Testis (tissue), 3 donors: ENCODE measurements around the gene MACROD2. TPM values are rescaled to one million over a fixed set of nuclear protein-coding genes. Genes with fewer than 3 reads are reported as not detected.
"Not testable (repeated sequence)": the region's sequence is repeated elsewhere in the genome, so short reads cannot be mapped to it uniquely, and the experiment has no call there.

ENCODE experiments used
- DNase-seq: peaks from one replicate; pipeline ENCODE4 v3.0.0-alpha.2; 2019
- H3K27ac ChIP-seq, 2 donors: fragments of 200-600 bp; sonication (generic); one replicate each; pipeline ENCODE4 v1.5.1; 2019
- H3K27me3 ChIP-seq: fragments of 200-600 bp; sonication (generic); one replicate; pipeline ENCODE4 v1.5.1; 2019
- H3K36me3 ChIP-seq: fragments of 200-600 bp; sonication (generic); one replicate; pipeline ENCODE4 v1.5.1; 2017; ENCODE audit warnings: low read depth; ENCODE audit errors: missing control alignments
- H3K4me1 ChIP-seq: fragments of 200-600 bp; sonication (generic); one replicate; pipeline ENCODE4 v1.5.1; 2019
- H3K4me3 ChIP-seq, 2 donors: fragments of 200-600 bp; sonication (generic); one replicate each; pipeline ENCODE4 v1.5.1; 2017 to 2019
- H3K9me3 ChIP-seq: fragments of 200-600 bp; sonication (generic); one replicate; pipeline ENCODE4 v1.5.1; 2017
- CTCF ChIP-seq, 3 experiments: fragments of 450-650 bp in 2 of 3; fragments of 200-600 bp in 1 of 3; sonication (generic) in 1 of 3; IDR thresholded peaks; one replicate each; pipeline ENCODE4 v1.5.1; 2016 to 2019; ENCODE audit warnings: antibody characterized with exemption in 3 of 3, mild to moderate bottlenecking in 2 of 3, moderate library complexity in 1 of 3
- POLR2A ChIP-seq: fragments of 450-650 bp; IDR thresholded peaks from one replicate; pipeline ENCODE4 v1.6.1; 2017; ENCODE audit warnings: antibody characterized with exemption, mild to moderate bottlenecking, moderate library complexity
- WGBS, 2 donors: methylation state at CpG; one replicate each; pipeline ENCODE4 v1.1.5; 2018; 5-methylcytosine and 5-hydroxymethylcytosine counted together
- intact Hi-C: fragments of 100-400 bp; cut with DNase I; formaldehyde crosslinking; loops from one replicate; pipeline ENCODE4 v1.15.1; 2023; ENCODE audit warnings: low total_unique reads
- polyA plus RNA-seq: library from polyadenylated mRNA; stranded (reverse); fragments of 350-450 nt; fragmentation: Illumina TruSeq; extraction: RNeasy Lipid Tissue Mini Kit (QIAGEN cat#74804); gene quantifications from one replicate; pipeline ENCODE4 v1.2.3, GENCODE V29; 2014; ENCODE audit warnings: low read depth, low replicate concordance; ENCODE audit not compliant: insufficient read depth
- total RNA-seq, 2 donors: library from RNA; depleted of rRNA; stranded (reverse); fragments of >200 nt; gene quantifications; one replicate each; pipeline ENCODE4 v1.2.3, GENCODE V29; 2016

MACROD2 gene
- total and polyA plus RNA-seq, 3 donors from 2014 or later, result 12.6 to 20.6 (median 16.8) TPM

- H3K27ac ChIP-seq, result no peak overlapping the region
- no peak for TF ChIP-seq POLR2A
- intact Hi-C loops, result no loop called here
- H3K27me3 ChIP-seq, result no peaks in the 10 kb centered on the region
- 75 to 79% methylated on average over 4 of the region's 4 CpGs for WGBS, 2 donors
- no peaks in the 10 kb centered on the region for H3K4me1 ChIP-seq
- no peak overlapping the region for H3K4me3 ChIP-seq
- no peaks in the 10 kb centered on the region for H3K9me3 ChIP-seq
- no peaks in the 10 kb centered on the region for H3K36me3 ChIP-seq
- DNase-seq, result no peak
Measured at GRCh38 chr20:13984211-13984610, 11.1 kb upstream of the MACROD2 start.

- no peaks in the 10 kb centered on the region for H3K9me3 ChIP-seq
- no peak for TF ChIP-seq POLR2A
- no peak for TF ChIP-seq CTCF (IDR thresholded peaks at IDR 0.05)
- H3K36me3 ChIP-seq, result no peaks in the 10 kb centered on the region
- H3K27ac ChIP-seq, result no peak within 1 kb of the TSS
- peak; percentile 16 for DNase-seq
- 63 to 64% methylated on average over 5 of the region's 5 CpGs for WGBS, 2 donors
- intact Hi-C loops, result no loop called here
- no peaks in the 10 kb centered on the region for H3K27me3 ChIP-seq
- H3K4me1 ChIP-seq, result no peaks in the 10 kb centered on the region
- H3K4me3 ChIP-seq, result no peak within 1 kb of the TSS
Measured at GRCh38 chr20:13990465-13990864, 4.9 kb upstream of the MACROD2 start, which contains the start of gene SEL1L2. SEL1L2 (minus strand) TSS chr20:13990614; CDS start chr20:13990534, 80 bp downstream.

GRCh38 chr20:13991311-13991710, 4.0 kb upstream of the MACROD2 start:
- 84 to 93% methylated on average over 1 of the region's 1 CpG for WGBS, 2 donors
- intact Hi-C loops, result no loop called here
- Histone ChIP-seq H3K27me3 (no peaks in the 10 kb centered on the region), H3K4me1 (no peaks in the 10 kb centered on the region), H3K27ac (no peak overlapping the region), H3K9me3 (no peaks in the 10 kb centered on the region), H3K4me3 (no peak overlapping the region), H3K36me3 (no peaks in the 10 kb centered on the region)
- TF ChIP-seq CTCF (IDR thresholded peaks at IDR 0.05) (no peak), POLR2A (no peak)
- DNase-seq, result no peak

GRCh38 chr20:13991955-13992354, 3.4 kb upstream of the MACROD2 start:
- intact Hi-C loops, H3K9me3 ChIP-seq, H3K4me3 ChIP-seq, H3K27ac ChIP-seq, H3K27me3 ChIP-seq, DNase-seq, H3K36me3 ChIP-seq, H3K4me1 ChIP-seq: not testable (repeated sequence)
- 95 to 97% methylated on average over 5 of the region's 5 CpGs for whole genome bisulfite sequencing, 2 donors

- peak; percentile 65 for DNase-seq
- intact Hi-C loops, result no loop called here
- 0 to 2% methylated on average over 23 to 26 of the region's 52 CpGs for WGBS, 2 donors
- no peaks in the 10 kb centered on the region for H3K36me3 ChIP-seq
- no peaks in the 10 kb centered on the region for H3K4me1 ChIP-seq
- H3K4me3 ChIP-seq, result peak overlapping the region; percentile 77 to 90
- H3K27me3 ChIP-seq, result no peaks in the 10 kb centered on the region
- H3K9me3 ChIP-seq, result no peaks in the 10 kb centered on the region
- TF ChIP-seq POLR2A, result no peak
- no peak for TF ChIP-seq CTCF (IDR thresholded peaks at IDR 0.05)
- H3K27ac ChIP-seq, result peak overlapping the region; percentile 22 to 72
Measured at GRCh38 chr20:13995841-13996240, 525 bp downstream of the MACROD2 start.

GRCh38 chr20:13996265-13996664, 949 bp downstream of the MACROD2 start:
- peak overlapping the region in 1 of 2 donors; percentile 22 for H3K27ac ChIP-seq
- no peaks in the 10 kb centered on the region for H3K4me1 ChIP-seq
- DNase-seq, result no peak
- H3K4me3 ChIP-seq, result peak overlapping the region; percentile 77 to 90
- no peaks in the 10 kb centered on the region for H3K27me3 ChIP-seq
- 4% methylated on average over 13 of the region's 13 CpGs for WGBS, 2 donors
- TF ChIP-seq POLR2A (no peak), CTCF (IDR thresholded peaks at IDR 0.05) (no peak)
- H3K36me3 ChIP-seq, result no peaks in the 10 kb centered on the region
- H3K9me3 ChIP-seq, result no peaks in the 10 kb centered on the region
- intact Hi-C loops, result no loop called here
